ENCODE measurements around the gene ARID1B.

Gene ARID1B

DNA sequence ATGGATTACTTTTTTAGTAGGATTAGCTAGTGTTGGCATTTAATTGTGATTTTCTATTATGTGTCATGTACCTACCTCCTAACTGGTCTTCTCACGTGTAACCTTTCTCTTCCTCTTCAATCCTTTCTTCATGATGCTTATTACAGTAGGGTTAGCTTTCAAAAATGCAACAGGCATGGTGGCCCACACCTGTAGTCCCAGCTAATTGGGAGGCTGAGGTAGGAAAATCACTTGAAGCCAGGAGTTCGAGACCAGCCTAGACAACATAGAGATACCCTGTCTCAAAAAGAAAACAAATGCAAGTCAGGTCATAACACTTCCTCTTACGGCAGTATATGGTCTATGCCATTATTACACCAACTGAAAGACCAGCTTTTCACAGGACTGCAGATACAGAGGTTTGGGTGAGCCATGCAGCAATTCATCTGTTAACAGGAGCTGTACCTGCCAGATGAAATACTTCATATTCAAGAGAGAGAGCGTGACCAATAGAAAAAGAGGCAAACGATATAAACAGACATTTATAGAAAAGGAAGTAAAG is 351.1 kb downstream of the ARID1B start:
- no peak for DNase-seq (ENCODE audit: extremely low read depth, low read depth)
- TF ChIP-seq CTCF (IDR thresholded peaks at IDR 0.05; ENCODE audit: low read depth, low read length, missing control alignments): no peak
- no peak overlapping the region for H3K4me3 ChIP-seq (replicated peaks; ENCODE audit: low read depth, low read length)

DNA sequence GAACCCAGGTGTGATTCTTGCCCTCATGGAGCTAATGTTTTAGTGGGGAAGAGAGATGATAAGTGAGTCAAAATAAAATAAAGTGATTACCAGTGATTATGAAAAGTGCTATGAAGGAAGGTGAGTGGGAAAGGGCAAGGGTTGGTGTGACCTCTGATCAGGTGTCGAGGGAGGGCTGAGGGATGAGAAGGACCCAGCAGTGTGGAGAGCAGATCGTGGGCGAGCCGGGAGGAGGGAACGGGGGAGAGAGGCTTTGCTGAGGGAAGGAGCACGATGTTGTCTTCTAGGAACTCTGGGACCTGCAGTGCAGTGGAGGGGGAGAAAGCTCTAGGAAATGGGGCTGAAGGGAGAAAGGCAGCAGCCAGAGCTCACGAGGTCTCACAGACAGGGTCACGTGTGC is 354.1 kb downstream of the ARID1B start:
- H3K4me3 ChIP-seq (replicated peaks; ENCODE audit: low read depth, low read length): no peak overlapping the region
- TF ChIP-seq CTCF (IDR thresholded peaks at IDR 0.05; ENCODE audit: low read depth, low read length, missing control alignments): no peak
- no peak for DNase-seq (ENCODE audit: extremely low read depth, low read depth)

DNA sequence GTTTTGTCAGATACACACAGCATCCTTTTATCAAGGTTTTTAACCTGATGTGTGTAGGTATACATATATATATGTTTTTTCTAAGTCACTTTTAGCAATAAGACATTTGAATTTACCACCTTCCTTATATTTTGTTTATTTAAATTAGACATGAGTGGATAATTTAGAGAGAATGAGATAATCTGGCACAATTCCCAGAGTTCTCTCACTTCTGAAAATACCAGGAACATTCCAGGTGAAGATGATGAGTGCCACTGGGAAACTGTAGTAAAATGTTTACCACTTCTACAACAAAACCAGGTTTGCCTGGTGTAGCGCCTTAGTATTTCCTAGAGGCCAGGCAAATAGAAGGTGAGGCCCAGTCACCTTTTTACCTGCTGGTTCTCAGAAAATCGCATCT is 356.7 kb downstream of the ARID1B start:
- no peak for TF ChIP-seq CTCF (IDR thresholded peaks at IDR 0.05; ENCODE audit: low read depth, low read length, missing control alignments)
- DNase-seq (ENCODE audit: extremely low read depth, low read depth): no peak
- H3K4me3 ChIP-seq (replicated peaks; ENCODE audit: low read depth, low read length): no peak overlapping the region

GRCh38 chr6:157134402-157135047 is 357.3 kb downstream of the ARID1B start:
- DNase-seq (ENCODE audit: extremely low read depth, low read depth): no peak
- H3K4me3 ChIP-seq (replicated peaks; ENCODE audit: low read depth, low read length): no peak overlapping the region
- TF ChIP-seq CTCF (IDR thresholded peaks at IDR 0.05; ENCODE audit: low read depth, low read length, missing control alignments): no peak

DNA sequence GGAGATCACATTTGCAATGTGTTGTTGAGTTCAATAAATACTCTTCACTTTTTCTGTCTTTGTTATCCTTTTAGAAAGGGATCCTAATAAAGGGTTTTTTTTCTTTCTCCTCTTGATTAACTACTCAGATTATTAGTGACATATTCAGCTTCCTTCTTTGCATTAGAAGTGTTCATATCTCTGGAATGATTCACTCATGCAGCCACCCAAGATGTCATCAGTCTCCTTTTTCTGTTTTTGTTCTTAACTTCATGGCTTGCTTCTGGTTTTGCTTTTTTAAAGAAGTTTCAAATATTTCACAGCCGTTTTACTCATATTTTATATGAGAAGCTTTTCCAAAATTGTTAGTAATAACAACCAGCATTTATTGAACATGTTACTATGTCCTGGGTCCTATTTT is 358.5 kb downstream of the ARID1B start:
- DNase-seq (ENCODE audit: extremely low read depth, low read depth): no peak
- no peak for TF ChIP-seq CTCF (IDR thresholded peaks at IDR 0.05; ENCODE audit: low read depth, low read length, missing control alignments)
- no peak overlapping the region for H3K4me3 ChIP-seq (replicated peaks; ENCODE audit: low read depth, low read length)

- no peak for TF ChIP-seq CTCF (IDR thresholded peaks at IDR 0.05; ENCODE audit: low read depth, low read length, missing control alignments)
- no peak overlapping the region for H3K4me3 ChIP-seq (replicated peaks; ENCODE audit: low read depth, low read length)
- DNase-seq (ENCODE audit: extremely low read depth, low read depth): no peak
These were observed 360.3 kb downstream of the ARID1B start for GRCh38 chr6:157137501-157137900.
